HepG2 (cell line): ENCODE data around the gene DBN1. TPM values are rescaled to one million over a fixed set of nuclear protein-coding genes. Genes with fewer than 3 reads are reported as not detected.

Experiments
- ATF4 ChIP-seq, 2 experiments: fragments of 450-650 bp in 1 of 2; sonication (generic) in 1 of 2; formaldehyde crosslinking; IDR thresholded peaks; 2 replicates each; pipeline versions ENCODE4 v1.5.0 to v1.8.0; 2020 to 2022; ENCODE audit warnings: mild to moderate bottlenecking in 1 of 2, missing genetic modification reagents in 1 of 2
- CREB3 ChIP-seq: sonication (generic); formaldehyde crosslinking; IDR thresholded peaks from 2 replicates; pipeline ENCODE4 v1.5.0; 2020; ENCODE audit warnings: missing genetic modification reagents
- GPBP1L1 ChIP-seq: sonication (generic); formaldehyde crosslinking; IDR thresholded peaks from 2 replicates; pipeline ENCODE4 v1.5.0; 2020; ENCODE audit warnings: mild to moderate bottlenecking, missing genetic modification reagents
- KDM4B ChIP-seq: sonication (generic); formaldehyde crosslinking; IDR thresholded peaks from 2 replicates; pipeline ENCODE4 v1.4.0; 2020; ENCODE audit warnings: missing genetic modification reagents
- PATZ1 ChIP-seq: sonication (generic); formaldehyde crosslinking; IDR thresholded peaks from 2 replicates; pipeline ENCODE4 v1.4.0; 2020; ENCODE audit warnings: missing genetic modification reagents
- RAD51 ChIP-seq: fragments of 450-650 bp; IDR thresholded peaks from 2 replicates; pipeline ENCODE4 v1.6.1; 2016; ENCODE audit warnings: borderline replicate concordance
- TAF15 ChIP-seq: fragments of 200-400 bp; formaldehyde crosslinking; IDR thresholded peaks from one replicate; pipeline ENCODE4 v1.6.1; 2018; ENCODE audit warnings: mild to moderate bottlenecking, low read depth, low read length; ENCODE audit not compliant: poor library complexity, severe bottlenecking
- TEAD3 ChIP-seq: optimal IDR thresholded peaks from 2 replicates; pipeline ENCODE3; 2016; ENCODE audit warnings: borderline replicate concordance
- ZNF225 ChIP-seq: sonication (generic); formaldehyde crosslinking; IDR thresholded peaks from 2 replicates; pipeline ENCODE4 v1.4.0; 2020; ENCODE audit warnings: mild to moderate bottlenecking, missing genetic modification reagents
- ZNF557 ChIP-seq: sonication (generic); formaldehyde crosslinking; IDR thresholded peaks from 2 replicates; pipeline ENCODE4 v1.4.0; 2020; ENCODE audit warnings: missing genetic modification reagents
- ZNF574 ChIP-seq: sonication (generic); formaldehyde crosslinking; IDR thresholded peaks from 2 replicates; pipeline ENCODE4 v1.4.0; 2020; ENCODE audit warnings: missing genetic modification reagents
- ZNF687 ChIP-seq: sonication (generic); formaldehyde crosslinking; IDR thresholded peaks from 2 replicates; pipeline ENCODE4 v1.5.1; 2020; ENCODE audit warnings: mild to moderate bottlenecking, missing genetic modification reagents, moderate library complexity
- ZNF710 ChIP-seq: sonication (generic); formaldehyde crosslinking; IDR thresholded peaks from 2 replicates; pipeline ENCODE4 v1.5.0; 2020; ENCODE audit warnings: mild to moderate bottlenecking, missing genetic modification reagents, borderline replicate concordance
- polyA plus RNA-seq, 8 experiments: library from polyadenylated mRNA; depleted of rRNA in 3 of 8; stranded (reverse) in 7 of 8; unstranded in 1 of 8; fragments of >200 nt; fragmentation: Illumina TruSeq in 4 of 8; extraction: Trizol in 4 of 8; gene quantifications; 2 replicates each; pipeline versions ENCODE4 v1.2.1 to v1.2.3, GENCODE V29; 2011 to 2016; ENCODE audit warnings: low read depth in 4 of 8, missing spikeins in 1 of 8, mixed read lengths in 1 of 8; ENCODE audit not compliant: insufficient read depth in 1 of 8
- total RNA-seq, 5 experiments: library from RNA; depleted of rRNA; stranded (reverse); fragments of >200 nt; fragmentation: Illumina TruSeq; extraction: Trizol; gene quantifications; 2 replicates each; pipeline ENCODE4 v1.2.3, GENCODE V29; 2016; ENCODE audit warnings: low read depth in 1 of 5

DBN1 gene
- total and polyA plus RNA-seq, 2 of the 13 experiments (the other 11 are each of a cell fraction or from before 2014, with no cell fraction given): 27.0 to 37.3 TPM

GRCh38 chr5:177409043-177409801 lies 64.2 kb downstream of the DBN1 start, which contains the start of gene F12 (continued):
- TF ChIP-seq ZNF687 (CRISPR knock-in tag): peak; percentile 85
- no peak for TF ChIP-seq RAD51
- no peak for TF ChIP-seq ZNF225 (CRISPR knock-in tag)
- TF ChIP-seq CREB3 (CRISPR knock-in tag): no peak
- TF ChIP-seq TEAD3 (CRISPR knock-in tag): peak; percentile 52
- TF ChIP-seq KDM4B: no peak
- TF ChIP-seq GPBP1L1 (CRISPR knock-in tag): no peak
- TF ChIP-seq ZNF574 (CRISPR knock-in tag): no peak
- TF ChIP-seq ZNF710 (CRISPR knock-in tag): no peak
- 0 out of 4 replicates have a peak, but pooled peaks of 1 of the 2 experiments have one; percentile 15 for TF ChIP-seq ATF4 (CRISPR knock-in tag; IDR thresholded peaks at IDR 0.05)
- TF ChIP-seq PATZ1 (CRISPR knock-in tag): 0 out of 2 replicates have a peak, but pooled peaks have one; percentile 11
- TF ChIP-seq ZNF557: no peak
- TF ChIP-seq TAF15: no peak
